Stimulated activated CD8-positive, alpha-beta memory T cell treated with anti-CD3 and anti-CD28 coated beads, Interleukin-2, amount 100 ng/mL, for 48 hours (primary cell): Measurements from ENCODE around the gene RELA.

Experiments used
- DNase-seq, 2 donors: peaks; one replicate each; pipeline ENCODE4 v3.0.0-alpha.2; 2020; ENCODE audit warnings: low read depth in 2 of 2

RELA gene

GRCh38 chr11:65613091-65613928, 49.4 kb downstream of the RELA start:
- no peak for DNase-seq

DNA sequence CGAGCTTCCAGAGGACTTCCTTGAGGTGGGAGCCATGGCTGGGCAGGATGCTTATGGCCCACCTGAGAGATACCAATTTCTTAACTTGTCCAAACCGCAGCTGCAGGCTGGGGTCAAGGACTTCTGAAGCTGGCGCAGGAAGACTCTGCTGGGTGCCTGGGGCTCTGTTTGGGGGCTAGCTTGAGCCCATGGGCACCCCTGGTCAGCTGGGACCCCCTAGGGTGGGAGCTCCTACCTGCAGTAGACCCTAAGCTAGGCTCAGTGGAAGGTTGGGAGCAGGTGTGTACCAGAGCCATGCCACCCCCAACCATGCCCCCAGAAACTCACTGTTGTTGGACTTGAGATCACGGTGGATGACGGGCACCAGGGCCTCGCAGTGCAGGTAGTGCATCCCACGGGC, 50.0 kb downstream of the RELA start:
- DNase-seq, result no peak

DNA sequence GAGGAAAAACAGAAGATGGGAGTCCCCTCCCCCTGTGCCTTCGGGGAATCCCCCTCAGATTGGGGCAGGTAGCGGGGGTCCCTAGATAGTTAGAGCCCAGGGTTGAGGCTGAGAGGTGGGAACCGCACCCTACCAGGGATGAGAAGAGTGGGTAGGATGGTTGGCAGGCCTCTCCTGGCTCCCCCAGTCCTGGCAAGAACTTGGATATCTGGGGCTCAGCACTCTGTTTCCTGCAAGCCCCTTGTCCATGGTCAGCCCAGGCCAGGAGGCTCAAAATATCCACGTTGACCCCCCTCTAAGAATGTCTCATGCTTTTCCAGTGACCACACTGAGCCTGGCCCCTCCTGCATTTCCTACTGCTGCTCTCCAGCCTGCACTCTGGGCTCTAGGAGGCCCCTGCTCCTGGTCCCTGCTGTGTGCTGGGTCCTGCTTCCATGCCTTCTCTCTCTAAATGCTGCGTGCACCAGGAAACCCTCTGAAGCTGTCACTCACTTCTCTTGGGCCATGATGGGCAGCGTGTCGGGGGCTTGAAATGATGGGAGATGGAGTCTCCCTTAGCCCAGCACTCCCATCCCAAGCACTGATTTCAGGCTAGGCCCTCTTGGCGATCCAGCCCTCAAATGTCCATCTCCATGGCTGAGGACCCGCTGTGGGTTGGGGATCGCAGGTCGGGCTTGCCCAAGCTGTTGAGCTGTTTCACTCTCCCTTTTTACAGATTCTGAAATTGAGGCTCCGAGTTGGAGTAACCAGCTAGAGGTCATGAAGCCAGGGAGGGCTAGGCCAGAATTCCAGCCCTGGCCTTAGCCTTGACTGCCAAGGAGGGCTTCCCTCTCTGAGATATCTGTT, 50.7 kb downstream of the RELA start:
- no peak for DNase-seq

DNA sequence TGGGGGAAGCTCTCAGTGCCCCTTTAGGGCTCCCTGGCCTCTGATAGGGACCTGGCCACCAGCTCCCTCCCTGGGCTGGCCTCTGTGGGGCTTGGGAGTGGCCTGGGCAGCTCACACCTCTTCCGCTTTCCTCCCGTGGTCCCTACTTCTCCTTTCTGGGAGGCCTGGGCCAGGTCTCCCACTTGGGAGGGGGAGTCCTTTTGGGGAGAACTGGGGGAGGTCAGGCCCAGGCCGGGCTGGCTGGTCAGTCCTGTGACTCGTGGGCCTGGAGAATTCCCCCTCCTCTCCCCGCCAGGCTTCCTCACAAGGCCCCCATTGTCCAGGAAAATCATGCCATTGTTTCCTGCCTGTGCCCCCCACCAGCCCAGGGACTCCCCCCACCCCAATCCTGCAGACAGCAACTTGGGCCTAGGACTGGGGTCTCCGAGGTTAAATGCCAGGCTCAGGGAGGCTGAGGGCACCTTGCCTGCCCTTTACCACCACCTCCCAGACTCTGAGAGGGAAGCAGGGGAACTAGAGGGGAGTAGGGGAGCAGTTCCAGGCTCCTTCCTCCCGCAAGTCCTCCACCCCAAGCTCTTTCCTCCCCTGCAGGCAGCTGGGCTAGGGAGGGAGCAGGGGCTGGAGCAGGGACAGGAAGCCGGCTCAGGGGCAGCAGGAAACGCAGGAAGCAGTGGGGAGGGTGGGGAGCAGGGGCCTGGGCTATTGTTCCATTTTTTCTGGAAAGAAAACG, 51.5 kb downstream of the RELA start:
- no peak for DNase-seq

GRCh38 chr11:65610404-65610803, 52.3 kb downstream of the RELA start:
- DNase-seq, result no peak

GRCh38 chr11:65609665-65610064, 53.1 kb downstream of the RELA start:
- no peak for DNase-seq

DNA sequence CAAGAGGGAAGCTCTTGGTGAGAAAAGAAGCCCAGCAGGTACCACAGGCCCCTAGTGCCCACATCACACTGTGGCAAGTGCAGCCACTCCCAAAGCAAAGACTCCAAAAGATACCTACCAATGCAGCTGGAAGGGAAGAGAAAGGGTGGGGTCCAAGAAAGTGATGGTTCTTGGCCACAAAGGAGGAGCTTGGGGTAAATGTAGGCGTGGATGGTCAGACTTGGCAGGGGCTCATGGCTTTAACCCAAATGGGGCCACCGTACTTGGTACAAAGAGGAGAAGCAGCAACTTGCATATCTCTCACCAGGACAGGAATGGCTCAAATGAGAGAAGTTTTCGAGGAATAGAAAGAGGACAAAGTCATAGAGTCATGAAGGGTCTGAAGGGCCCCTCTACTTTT, 53.5 kb downstream of the RELA start:
- no peak for DNase-seq

DNA sequence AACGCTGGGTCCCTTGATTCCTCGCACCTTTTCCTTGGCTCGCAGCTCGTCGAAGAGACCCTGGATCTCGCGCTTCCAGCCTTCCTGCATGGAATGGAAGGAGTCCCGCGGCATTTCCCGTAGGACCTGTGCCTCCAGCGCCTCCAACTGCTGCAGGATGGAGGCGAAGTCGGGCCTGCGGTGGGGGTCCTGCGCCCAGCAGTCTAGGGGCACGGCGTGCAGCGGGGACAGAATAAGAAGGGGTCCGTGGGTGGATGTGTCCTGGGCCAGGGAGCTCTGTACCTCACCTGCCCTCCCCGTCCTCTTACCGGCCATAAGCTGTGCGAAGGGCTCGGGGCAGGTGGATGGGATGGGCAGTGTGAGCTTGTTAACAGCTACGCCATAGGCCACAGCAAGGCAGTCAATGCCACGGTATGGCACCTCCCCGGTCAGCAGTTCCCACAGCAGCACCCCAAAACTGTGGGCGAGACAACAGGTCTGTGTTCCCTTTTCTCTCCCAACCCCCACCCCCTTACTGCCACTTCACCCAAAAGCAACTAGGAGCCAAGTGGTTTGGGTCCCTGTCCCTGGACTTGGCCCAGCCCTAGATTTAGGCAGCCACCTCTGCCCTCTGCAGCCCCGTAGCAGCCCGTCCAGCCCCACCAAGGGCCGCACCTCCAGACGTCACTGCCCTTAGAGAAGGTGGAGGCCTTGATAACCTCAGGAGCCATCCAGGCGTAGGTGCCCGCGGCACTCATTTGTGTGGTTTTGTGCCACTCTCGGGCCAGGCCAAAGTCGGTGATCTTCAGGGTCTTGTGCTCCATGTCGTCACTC, 54.9 kb downstream of the RELA start:
- DNase-seq, result no peak

DNA sequence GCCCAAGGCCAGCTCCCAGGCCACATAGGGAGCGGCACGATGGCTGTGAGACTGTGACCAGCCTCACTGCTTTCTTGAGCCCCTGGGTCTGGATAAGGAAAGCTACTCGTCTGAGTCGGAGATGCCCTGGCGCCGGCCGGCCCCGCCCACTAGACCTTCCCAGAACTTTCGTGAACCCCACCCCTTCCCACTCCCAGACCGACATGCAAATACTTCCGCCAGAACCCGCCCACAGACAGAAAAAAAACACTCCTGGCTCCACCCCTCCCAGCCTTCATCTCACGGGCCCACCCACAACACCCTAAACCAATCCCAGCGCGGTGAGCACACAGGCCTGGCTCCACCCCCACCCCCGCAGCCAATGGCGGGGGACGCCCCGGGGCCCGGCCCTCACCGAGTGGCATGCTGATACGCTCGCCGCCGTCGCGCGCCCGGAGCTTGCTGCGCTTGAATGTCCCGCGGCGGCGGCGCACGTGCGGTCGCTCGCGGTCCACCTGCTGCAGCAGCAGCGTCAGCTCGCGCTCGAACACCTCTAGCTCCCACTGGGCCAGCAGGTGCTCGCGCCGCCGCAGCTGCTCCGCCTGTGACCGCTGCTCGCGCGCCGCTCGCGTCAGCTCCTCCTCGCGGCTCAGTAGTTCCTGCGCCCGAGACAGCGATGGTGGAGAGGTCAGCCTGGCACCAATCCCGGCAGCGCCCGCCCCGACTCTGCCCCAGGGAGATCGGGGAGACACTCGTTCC, 55.7 kb downstream of the RELA start:
- no peak for DNase-seq

DNA sequence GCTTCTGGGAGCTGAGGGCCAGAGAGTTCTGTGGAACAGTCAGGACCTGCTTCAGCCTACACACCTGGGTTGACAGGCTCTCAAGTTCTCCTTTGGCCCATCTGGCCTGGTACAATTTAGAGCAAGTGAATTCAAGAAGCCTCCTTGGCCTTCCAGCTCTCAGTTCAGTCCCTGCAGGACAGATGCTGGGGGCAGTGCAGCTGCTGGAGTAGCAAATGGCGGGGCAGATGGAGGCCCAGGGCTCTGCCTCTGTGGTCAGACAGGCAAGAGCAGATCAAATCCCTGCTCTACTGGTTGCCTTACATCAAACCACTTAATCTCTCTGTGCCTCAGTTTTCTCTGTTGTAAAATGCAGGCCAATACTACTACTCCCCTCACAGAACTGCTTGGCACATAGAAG, 58.5 kb downstream of the RELA start:
- no peak for DNase-seq
